GM12892 (cell line): Measurements from ENCODE around the gene ATG13.
"Not testable (repeated sequence)": the region's sequence is repeated elsewhere in the genome, so short reads cannot be mapped to it uniquely, and the experiment has no call there.

Experiments used
- POLR2A ChIP-seq: IDR thresholded peaks from 2 replicates; pipeline ENCODE4 v1.6.1; 2011; ENCODE audit warnings: low read depth, low read length, control low read depth
- POLR2AphosphoS5 ChIP-seq: IDR thresholded peaks from 2 replicates; pipeline ENCODE4 v1.6.1; 2011; ENCODE audit warnings: low read depth, low read length, control low read depth
- TAF1 ChIP-seq: IDR thresholded peaks from 2 replicates; pipeline ENCODE4 v1.6.1; 2011; ENCODE audit warnings: low read depth, mild to moderate bottlenecking, control low read depth, low read length, borderline replicate concordance

DNA sequence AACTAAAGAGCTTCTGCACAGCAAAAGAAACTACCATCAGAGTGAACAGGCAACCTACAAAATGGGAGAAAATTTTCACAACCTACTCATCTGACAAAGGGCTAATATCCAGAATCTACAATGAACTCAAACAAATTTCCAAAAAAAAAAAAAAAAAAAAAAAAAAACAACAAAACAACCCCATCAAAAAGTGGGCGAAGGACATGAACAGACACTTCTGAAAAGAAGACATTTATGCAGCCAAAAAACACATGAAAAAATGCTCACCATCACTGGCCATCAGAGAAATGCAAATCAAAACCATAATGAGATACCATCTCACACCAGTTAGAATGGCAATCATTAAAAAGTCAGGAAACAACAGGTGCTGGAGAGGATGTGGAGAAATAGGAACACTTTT, 33.8 kb upstream of the ATG13 start:
- not testable (repeated sequence) for TF ChIP-seq POLR2A, POLR2AphosphoS5, TAF1
